ENCODE data around the gene IGHMBP2. TPM values are rescaled to one million over a fixed set of nuclear protein-coding genes. Genes with fewer than 3 reads are reported as not detected.

The IGHMBP2 gene
- total RNA-seq, 1 experiment from 2014 or later: 21.5 TPM

- no peaks in the 10 kb centered on the region for H3K9me3 ChIP-seq (ENCODE audit: low read length)
- DNase-seq: no peak
- H3K9ac ChIP-seq (ENCODE audit: low read length): no peak overlapping the region
- peaks cover 3% of the 10 kb centered on the region; the same call in 1 of the 2 replicates for H3K4me1 ChIP-seq (ENCODE audit: low read length)
- no peaks in the 10 kb centered on the region for H3K9me2 ChIP-seq (replicated peaks; ENCODE audit: insufficient read depth, low read length)
- H3K27me3 ChIP-seq (ENCODE audit: low read length): no peaks in the 10 kb centered on the region
- no peak overlapping the region for H3K27ac ChIP-seq (ENCODE audit: low read length)
- no peak overlapping the region for H3K4me3 ChIP-seq (ENCODE audit: low read length)
- H3K4me2 ChIP-seq (ENCODE audit: low read depth, low read length, poor library complexity, severe bottlenecking): no peak overlapping the region
- H3K79me2 ChIP-seq (ENCODE audit: low read length): no peaks in the 10 kb centered on the region
- no peaks in the 10 kb centered on the region for H4K20me1 ChIP-seq (ENCODE audit: insufficient read depth, low read depth, low read length)
- no peak overlapping the region for H2AFZ ChIP-seq (ENCODE audit: low read length)
- H3K36me3 ChIP-seq (ENCODE audit: insufficient read depth, low read length): no peaks in the 10 kb centered on the region
These were observed 76.5 kb downstream of the IGHMBP2 start for GRCh38 chr11:68979931-68980775.

- no peaks in the 10 kb centered on the region for H3K9me3 ChIP-seq (ENCODE audit: low read length)
- DNase-seq: no peak
- peaks cover 3% of the 10 kb centered on the region; the same call in 1 of the 2 replicates for H3K4me1 ChIP-seq (ENCODE audit: low read length)
- H2AFZ ChIP-seq (ENCODE audit: low read length): no peak within 1 kb of the TSS
- H3K36me3 ChIP-seq (ENCODE audit: insufficient read depth, low read length): no peaks in the 10 kb centered on the region
- no peaks in the 10 kb centered on the region for H3K27me3 ChIP-seq (ENCODE audit: low read length)
- H3K4me2 ChIP-seq (ENCODE audit: low read depth, low read length, poor library complexity, severe bottlenecking): no peak within 1 kb of the TSS
- no peaks in the 10 kb centered on the region for H4K20me1 ChIP-seq (ENCODE audit: insufficient read depth, low read depth, low read length)
- H3K27ac ChIP-seq (ENCODE audit: low read length): no peak within 1 kb of the TSS
- H3K9ac ChIP-seq (ENCODE audit: low read length): no peak within 1 kb of the TSS
- H3K4me3 ChIP-seq (ENCODE audit: low read length): no peak within 1 kb of the TSS
- no peaks in the 10 kb centered on the region for H3K79me2 ChIP-seq (ENCODE audit: low read length)
- H3K9me2 ChIP-seq (replicated peaks; ENCODE audit: insufficient read depth, low read length): no peaks in the 10 kb centered on the region
These were observed 77.0 kb downstream of the IGHMBP2 start, which contains the start of gene MRGPRD for GRCh38 chr11:68980776-68981065. Gene MRGPRD (minus strand): TSS chr11:68980986. CDS start chr11:68980986, 0 bp downstream.

DNA sequence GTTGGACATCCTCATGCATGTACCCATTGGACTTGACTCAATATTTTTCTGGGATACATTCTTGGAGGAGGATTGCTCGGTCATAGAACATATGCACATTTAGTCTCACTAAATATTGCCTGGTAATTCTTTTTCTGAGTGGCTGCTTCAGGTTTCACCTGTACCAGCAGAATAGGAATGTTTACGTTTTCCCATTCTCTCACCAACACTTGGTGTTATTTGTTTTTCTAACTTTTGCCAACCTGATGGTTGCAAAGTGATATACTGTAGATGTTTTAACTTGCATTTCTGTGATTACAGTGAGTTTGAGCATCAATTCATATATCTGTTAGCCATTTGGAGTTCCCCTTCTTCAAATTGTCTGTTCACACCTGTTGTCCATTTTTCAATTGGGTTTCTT lies 78.4 kb downstream of the IGHMBP2 start:
- Histone ChIP-seq H3K9me2 (replicated peaks; ENCODE audit: insufficient read depth, low read length) (no peaks in the 10 kb centered on the region), H3K4me2 (ENCODE audit: low read depth, low read length, poor library complexity, severe bottlenecking) (no peak overlapping the region), H2AFZ (ENCODE audit: low read length) (no peak overlapping the region), H3K79me2 (ENCODE audit: low read length) (no peaks in the 10 kb centered on the region), H3K9me3 (ENCODE audit: low read length) (no peaks in the 10 kb centered on the region), H3K27ac (ENCODE audit: low read length) (no peak overlapping the region), H4K20me1 (ENCODE audit: insufficient read depth, low read depth, low read length) (no peaks in the 10 kb centered on the region), H3K9ac (ENCODE audit: low read length) (no peak overlapping the region), H3K36me3 (ENCODE audit: insufficient read depth, low read length) (no peaks in the 10 kb centered on the region), H3K27me3 (ENCODE audit: low read length) (no peaks in the 10 kb centered on the region), H3K4me1 (ENCODE audit: low read length) (peaks cover 3% of the 10 kb centered on the region; the same call in 1 of the 2 replicates), H3K4me3 (ENCODE audit: low read length) (no peak overlapping the region)
- DNase-seq: no peak

DNA sequence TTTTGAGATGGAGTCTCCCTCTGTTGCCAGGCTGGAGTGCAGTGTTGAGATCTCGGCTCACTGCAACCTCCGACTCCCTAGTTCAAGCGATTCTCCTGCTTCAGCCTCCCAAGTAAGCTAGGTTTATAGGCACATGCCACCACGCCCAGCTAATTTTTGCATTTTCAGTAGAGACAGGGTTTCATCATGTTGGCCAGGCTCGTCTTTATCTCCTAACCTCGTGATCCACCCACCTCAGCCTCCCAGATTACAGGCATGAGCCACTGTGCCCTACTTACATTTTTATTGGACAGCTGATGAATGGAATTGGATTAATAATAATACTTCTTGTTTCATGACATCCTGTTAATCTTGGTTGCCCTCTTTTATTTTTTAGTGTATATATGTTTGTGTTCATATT lies 80.1 kb downstream of the IGHMBP2 start:
- DNase-seq: no peak
- Histone ChIP-seq H2AFZ (ENCODE audit: low read length) (no peak overlapping the region), H3K27me3 (ENCODE audit: low read length) (no peaks in the 10 kb centered on the region), H3K4me2 (ENCODE audit: low read depth, low read length, poor library complexity, severe bottlenecking) (no peak overlapping the region), H3K9me3 (ENCODE audit: low read length) (no peaks in the 10 kb centered on the region), H3K9ac (ENCODE audit: low read length) (no peak overlapping the region), H3K27ac (ENCODE audit: low read length) (no peak overlapping the region), H3K9me2 (replicated peaks; ENCODE audit: insufficient read depth, low read length) (no peaks in the 10 kb centered on the region), H3K4me3 (ENCODE audit: low read length) (no peak overlapping the region), H3K4me1 (ENCODE audit: low read length) (peaks cover 3% of the 10 kb centered on the region; the same call in 1 of the 2 replicates), H3K36me3 (ENCODE audit: insufficient read depth, low read length) (no peaks in the 10 kb centered on the region), H3K79me2 (ENCODE audit: low read length) (no peaks in the 10 kb centered on the region), H4K20me1 (ENCODE audit: insufficient read depth, low read depth, low read length) (no peaks in the 10 kb centered on the region)

GRCh38 chr11:68987211-68987610 lies 83.5 kb downstream of the IGHMBP2 start:
- Histone ChIP-seq H3K36me3 (ENCODE audit: insufficient read depth, low read length) (no peaks in the 10 kb centered on the region), H3K27ac (ENCODE audit: low read length) (no peak overlapping the region), H3K27me3 (ENCODE audit: low read length) (no peaks in the 10 kb centered on the region), H2AFZ (ENCODE audit: low read length) (no peak overlapping the region), H3K79me2 (ENCODE audit: low read length) (no peaks in the 10 kb centered on the region), H3K9ac (ENCODE audit: low read length) (no peak overlapping the region), H3K9me3 (ENCODE audit: low read length) (no peaks in the 10 kb centered on the region), H3K4me3 (ENCODE audit: low read length) (no peak overlapping the region), H3K9me2 (replicated peaks; ENCODE audit: insufficient read depth, low read length) (no peaks in the 10 kb centered on the region), H3K4me2 (ENCODE audit: low read depth, low read length, poor library complexity, severe bottlenecking) (no peak overlapping the region), H3K4me1 (ENCODE audit: low read length) (peaks cover 3% of the 10 kb centered on the region; the same call in 1 of the 2 replicates), H4K20me1 (ENCODE audit: insufficient read depth, low read depth, low read length) (no peaks in the 10 kb centered on the region)
- no peak for DNase-seq

- H3K36me3 ChIP-seq (ENCODE audit: insufficient read depth, low read length): no peaks in the 10 kb centered on the region
- DNase-seq: no peak
- no peaks in the 10 kb centered on the region for H3K27me3 ChIP-seq (ENCODE audit: low read length)
- H3K4me2 ChIP-seq (ENCODE audit: low read depth, low read length, poor library complexity, severe bottlenecking): no peak overlapping the region
- no peak overlapping the region for H2AFZ ChIP-seq (ENCODE audit: low read length)
- no peak overlapping the region for H3K9ac ChIP-seq (ENCODE audit: low read length)
- H3K27ac ChIP-seq (ENCODE audit: low read length): no peak overlapping the region
- H3K79me2 ChIP-seq (ENCODE audit: low read length): no peaks in the 10 kb centered on the region
- no peaks in the 10 kb centered on the region for H4K20me1 ChIP-seq (ENCODE audit: insufficient read depth, low read depth, low read length)
- no peak overlapping the region for H3K4me3 ChIP-seq (ENCODE audit: low read length)
- no peaks in the 10 kb centered on the region for H3K9me3 ChIP-seq (ENCODE audit: low read length)
- no peaks in the 10 kb centered on the region for H3K9me2 ChIP-seq (replicated peaks; ENCODE audit: insufficient read depth, low read length)
- H3K4me1 ChIP-seq (ENCODE audit: low read length): peaks cover 3% of the 10 kb centered on the region; the same call in 1 of the 2 replicates
These were observed 84.8 kb downstream of the IGHMBP2 start for GRCh38 chr11:68988491-68988890.

Other genes starting within 250 kb of the IGHMBP2 start
- gene GAL, start 219.3 kb upstream of the IGHMBP2 start, total RNA-seq (2014; rRNA removed; shearing (Covaris generic); ENCODE audit: low replicate concordance): not detected in 2 replicates
- 0.36 TPM in 1 of 2 replicates, not detected in the other for gene TESMIN, start 152.4 kb upstream of the IGHMBP2 start, total RNA-seq (2014; rRNA removed; shearing (Covaris generic); ENCODE audit: low replicate concordance)
- gene CPT1A, start 62.0 kb upstream of the IGHMBP2 start, total RNA-seq (2014; rRNA removed; shearing (Covaris generic); ENCODE audit: low replicate concordance): 13.1 and 15.2 TPM in 2 replicates
- 88.3 and 121 TPM in 2 replicates for gene MRPL21, start 59 bp upstream of the IGHMBP2 start, total RNA-seq (2014; rRNA removed; shearing (Covaris generic); ENCODE audit: low replicate concordance)
- gene MRGPRD, start 77.1 kb downstream of the IGHMBP2 start, total RNA-seq (2014; rRNA removed; shearing (Covaris generic); ENCODE audit: low replicate concordance): not detected in 2 replicates
- gene MRGPRF, start 109.4 kb downstream of the IGHMBP2 start, total RNA-seq (2014; rRNA removed; shearing (Covaris generic); ENCODE audit: low replicate concordance): not detected in 2 replicates
- 37.6 and 49.3 TPM in 2 replicates for gene TPCN2, start 145.0 kb downstream of the IGHMBP2 start, total RNA-seq (2014; rRNA removed; shearing (Covaris generic); ENCODE audit: low replicate concordance)